ENCODE measurements around the gene THTPA. TPM values are rescaled to one million over a fixed set of nuclear protein-coding genes. Genes with fewer than 3 reads are reported as not detected.
"Not testable (repeated sequence)": the region's sequence is repeated elsewhere in the genome, so short reads cannot be mapped to it uniquely, and the experiment has no call there.

The THTPA gene
- total RNA-seq, 1 donor from 2014 or later, result 11.8 TPM

DNA sequence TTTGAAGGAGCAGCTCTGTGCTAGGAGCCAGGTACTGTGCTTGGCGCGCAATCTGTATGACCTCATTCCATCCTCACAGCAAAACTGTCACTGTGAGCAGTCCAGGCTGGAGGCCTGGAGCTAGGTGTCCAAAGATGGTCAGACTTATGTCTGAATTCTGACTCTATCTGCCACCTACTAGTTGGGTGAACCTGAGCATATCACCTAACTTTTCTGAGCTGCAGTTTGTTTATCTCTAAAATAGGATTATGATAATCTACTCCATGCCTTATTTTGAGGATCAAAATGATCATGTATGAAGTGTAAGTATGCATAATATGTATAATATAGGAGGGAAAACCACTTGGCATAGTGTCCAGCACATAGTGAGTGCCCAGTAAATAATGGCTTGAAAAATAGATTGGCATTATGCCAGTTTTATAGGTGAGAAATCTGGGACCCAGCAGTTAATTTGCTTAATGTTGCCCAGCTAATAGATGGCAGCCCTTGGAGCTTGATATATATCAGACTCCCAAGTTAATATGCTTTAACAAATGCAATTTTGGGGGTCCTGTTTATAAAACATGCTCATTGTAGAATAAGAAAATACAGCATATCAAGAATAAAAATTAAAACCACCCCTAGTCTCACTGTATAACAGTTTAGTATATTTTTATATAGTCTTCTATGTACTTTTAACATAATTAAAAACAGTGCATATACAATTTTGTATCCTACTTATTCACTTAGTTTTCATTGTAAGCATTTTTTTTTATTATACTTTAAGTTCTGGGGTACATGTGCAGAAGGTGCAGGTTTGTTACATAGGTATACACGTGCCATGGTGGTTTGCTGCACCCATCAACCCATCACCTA is 27.1 kb downstream of the THTPA start:
- DNase-seq (ENCODE audit: low spot score), result no peak

GRCh38 chr14:23583761-23584526 is 27.9 kb downstream of the THTPA start:
- DNase-seq (ENCODE audit: low spot score), result not testable (repeated sequence)

DNA sequence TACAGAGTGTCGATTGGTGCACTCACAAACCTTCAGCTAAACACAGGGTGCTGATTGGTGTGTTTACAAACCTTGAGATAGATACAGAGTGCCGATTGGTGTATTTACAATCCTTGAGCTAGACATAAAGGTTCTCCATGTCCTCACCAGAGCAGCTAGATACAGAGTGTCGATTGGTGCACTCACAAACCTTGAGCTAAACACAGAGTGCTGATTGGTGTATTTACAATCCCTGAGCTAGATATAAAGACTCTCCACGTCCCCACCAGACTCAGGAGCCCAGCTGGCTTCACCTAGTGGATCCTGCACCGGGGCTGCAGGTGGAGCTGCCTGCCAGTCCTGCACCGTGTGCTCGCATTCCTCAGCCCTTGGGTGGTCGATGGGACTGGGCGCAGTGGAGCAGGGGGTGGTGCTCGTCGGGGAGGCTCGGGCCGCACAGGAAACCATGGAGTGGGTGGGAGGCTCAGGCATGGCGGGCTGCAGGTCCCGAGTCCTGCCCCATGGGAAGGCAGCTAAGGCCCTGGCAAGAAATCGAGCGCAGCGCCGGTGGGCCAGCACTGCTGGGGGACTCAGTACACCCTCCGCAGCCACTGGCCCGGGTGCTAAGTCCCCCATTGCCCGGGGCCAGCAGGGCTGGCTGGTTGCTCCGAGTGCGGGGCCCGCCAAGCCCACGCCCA is 28.6 kb downstream of the THTPA start:
- DNase-seq (ENCODE audit: low spot score), result not testable (repeated sequence)

DNA sequence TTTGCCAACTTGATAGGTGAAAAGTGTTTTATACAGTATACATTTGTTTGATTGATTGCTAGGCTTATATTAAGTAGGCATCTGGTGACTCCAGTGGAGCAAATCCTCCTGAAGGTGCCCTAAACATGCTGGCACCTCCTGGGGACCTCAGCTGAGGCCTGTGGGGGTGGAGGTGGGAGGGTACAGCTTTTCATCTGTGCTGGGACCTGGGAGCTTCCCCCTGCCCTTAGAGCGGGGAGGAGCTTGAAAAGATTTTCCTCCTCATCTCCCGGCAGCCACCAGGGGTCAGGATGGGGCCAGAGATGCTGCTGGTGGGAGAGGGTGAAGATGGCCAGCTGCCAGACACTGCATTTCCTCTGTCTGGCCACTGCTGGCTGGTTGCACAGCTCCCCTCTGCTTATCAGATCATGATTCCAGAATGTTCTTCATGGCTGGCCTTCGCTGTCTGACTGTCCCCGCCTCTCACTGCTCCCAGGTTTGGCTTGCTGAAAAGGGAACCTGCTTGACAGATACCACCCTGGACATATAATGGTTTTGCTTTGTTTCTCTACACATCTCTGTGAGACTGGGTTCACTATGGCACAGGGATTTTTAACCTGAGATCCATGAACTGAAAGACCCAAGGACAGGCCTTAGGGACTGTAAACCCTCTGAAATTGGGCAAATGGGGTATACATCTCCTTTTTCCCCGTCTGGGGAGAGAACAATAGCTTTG is 33.0 kb downstream of the THTPA start:
- peak; percentile 95 for DNase-seq (ENCODE audit: low spot score)

- no peak for DNase-seq (ENCODE audit: low spot score)
These were observed 33.5 kb downstream of the THTPA start for GRCh38 chr14:23589606-23590005.

- DNase-seq (ENCODE audit: low spot score), result no peak
These were observed 34.1 kb downstream of the THTPA start for GRCh38 chr14:23590198-23590597.

DNA sequence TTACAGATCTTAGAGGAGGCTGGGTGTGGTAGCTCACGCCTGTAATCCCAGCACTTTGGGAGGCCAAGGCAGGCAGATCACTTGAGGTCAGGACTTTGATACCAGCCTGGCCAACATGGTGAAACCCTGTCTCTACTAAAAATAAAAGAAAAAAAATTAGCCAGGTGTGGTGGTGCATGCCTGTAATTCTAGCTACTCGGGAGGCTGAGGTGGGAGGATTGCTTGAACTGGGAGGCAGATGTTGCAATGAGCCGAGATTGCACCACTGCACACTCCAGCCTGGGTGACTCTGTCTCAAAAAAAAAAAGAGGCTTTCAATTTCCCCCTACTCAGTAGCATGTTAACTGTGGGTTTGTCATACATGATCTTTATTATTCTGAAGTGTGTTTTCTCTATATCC is 38.1 kb downstream of the THTPA start:
- not testable (repeated sequence) for DNase-seq (ENCODE audit: low spot score)

DNA sequence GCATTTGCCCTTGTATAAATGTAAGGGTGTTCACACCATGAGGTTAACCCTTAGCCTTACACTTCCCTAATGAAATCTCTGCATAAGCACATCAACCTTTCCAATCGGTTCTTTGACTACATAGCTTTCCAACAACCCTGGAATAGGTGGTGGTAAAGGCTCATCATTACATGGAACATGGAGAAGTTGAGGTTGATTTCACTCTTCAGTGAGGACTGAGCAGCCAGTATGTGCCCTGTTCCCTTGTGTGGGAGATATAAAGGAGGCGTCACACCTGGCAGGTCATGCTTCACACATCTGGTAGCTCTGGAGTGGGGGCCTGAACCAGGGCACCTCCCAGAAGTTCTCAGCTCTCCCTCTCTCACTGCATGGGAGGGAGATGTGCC is 44.2 kb downstream of the THTPA start:
- DNase-seq (ENCODE audit: low spot score), result no peak

GRCh38 chr14:23600806-23601205 is 44.7 kb downstream of the THTPA start:
- DNase-seq (ENCODE audit: low spot score), result no peak

GRCh38 chr14:23601424-23601823 is 45.4 kb downstream of the THTPA start:
- DNase-seq (ENCODE audit: low spot score), result no peak

DNA sequence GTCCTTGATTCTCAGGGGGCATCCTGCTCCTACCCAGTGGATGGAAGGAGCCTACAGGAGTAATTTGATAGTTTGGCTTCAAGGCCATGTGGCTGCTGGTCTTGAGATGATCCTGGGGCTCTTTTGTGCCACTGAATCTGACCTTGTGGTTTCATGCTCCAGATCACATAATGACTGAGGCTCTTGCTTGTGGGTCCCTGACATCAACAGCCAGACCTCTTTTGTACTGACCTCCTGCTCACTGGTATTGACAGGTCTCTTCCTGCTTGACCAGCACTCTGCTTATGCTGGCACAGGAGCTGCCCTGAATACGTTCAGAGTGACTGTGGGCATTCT is 45.7 kb downstream of the THTPA start:
- DNase-seq (ENCODE audit: low spot score), result no peak

GRCh38 chr14:23602181-23603095 is 46.4 kb downstream of the THTPA start:
- no peak for DNase-seq (ENCODE audit: low spot score)

GRCh38 chr14:23603103-23603502 is 47.0 kb downstream of the THTPA start:
- DNase-seq (ENCODE audit: low spot score), result no peak

- no peak for DNase-seq (ENCODE audit: low spot score)
These were observed 48.1 kb downstream of the THTPA start for GRCh38 chr14:23604148-23604547.

DNA sequence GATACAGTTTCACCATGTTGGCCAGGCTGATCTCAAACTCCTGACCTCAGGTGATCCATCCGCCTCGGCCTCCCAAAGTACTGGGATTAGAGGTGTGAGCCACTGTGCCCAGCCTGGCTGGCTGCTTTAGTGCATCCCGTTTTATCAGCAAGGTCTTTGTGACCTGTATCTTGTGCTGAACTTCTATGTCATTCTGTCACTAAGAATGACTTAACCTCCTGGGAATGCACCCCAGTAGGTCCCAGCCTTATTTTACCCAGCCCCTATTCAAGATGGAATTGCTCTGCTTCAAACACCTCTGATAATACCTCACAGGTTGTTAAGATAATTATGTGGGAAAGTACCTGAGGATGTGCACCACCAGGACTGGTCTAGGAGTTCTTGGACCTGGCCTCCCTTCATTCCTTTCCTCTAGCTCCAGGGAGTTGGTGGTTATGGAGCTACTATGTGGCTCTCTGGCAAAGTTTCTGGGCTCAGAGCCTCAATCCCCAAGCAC is 48.7 kb downstream of the THTPA start:
- no peak for DNase-seq (ENCODE audit: low spot score)

DNA sequence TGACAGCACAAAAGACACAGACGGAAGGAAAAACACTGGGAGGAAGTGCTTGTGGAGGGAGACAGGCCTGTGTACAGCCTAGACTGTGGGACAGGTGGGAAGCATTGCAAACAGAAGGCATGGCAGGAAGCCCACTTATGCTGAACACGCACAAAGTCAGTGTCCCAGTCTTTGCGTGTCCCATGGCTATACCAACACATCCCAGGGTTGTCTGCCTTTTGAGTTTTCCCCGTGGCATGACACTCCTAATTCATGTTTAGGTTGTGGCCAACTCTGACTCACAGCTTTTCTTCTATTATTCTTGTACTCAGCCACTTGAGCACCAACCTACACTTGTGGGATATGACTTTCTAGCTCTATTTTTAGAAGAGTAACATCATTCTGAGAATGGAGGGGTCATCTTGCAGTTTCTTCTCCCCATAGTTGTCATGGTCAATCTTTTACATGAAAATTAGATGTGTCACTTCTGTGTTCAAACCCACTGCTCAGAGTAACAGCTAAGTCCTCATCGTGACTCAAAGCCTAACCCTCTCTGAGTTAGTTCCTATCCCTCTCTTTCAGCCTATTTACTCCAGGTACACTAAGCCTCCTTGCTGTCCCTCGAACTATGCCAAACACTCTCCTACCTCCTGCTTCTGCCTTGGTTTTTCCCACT is 50.0 kb downstream of the THTPA start:
- DNase-seq (ENCODE audit: low spot score), result no peak

GRCh38 chr14:23608454-23608853 is 52.4 kb downstream of the THTPA start:
- no peak for DNase-seq (ENCODE audit: low spot score)

DNA sequence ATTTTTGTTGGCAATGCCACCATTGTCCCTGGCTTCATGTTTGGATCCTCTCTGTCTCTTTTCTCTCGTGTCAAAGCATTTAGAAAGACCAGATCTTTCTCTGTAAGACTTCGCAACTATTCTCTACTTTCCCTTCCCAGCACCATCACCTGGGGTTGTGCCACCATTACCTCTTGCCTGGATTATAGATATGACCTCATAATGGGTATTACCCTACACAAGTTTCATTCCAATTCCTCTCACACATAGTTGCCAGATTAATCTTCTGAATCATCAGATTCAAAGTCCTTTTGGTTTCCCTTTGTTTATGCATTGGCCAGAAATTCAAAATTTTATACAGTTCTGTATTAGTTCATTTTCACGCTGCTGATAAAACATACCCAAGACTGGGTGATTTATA is 52.9 kb downstream of the THTPA start:
- no peak for DNase-seq (ENCODE audit: low spot score)

DNA sequence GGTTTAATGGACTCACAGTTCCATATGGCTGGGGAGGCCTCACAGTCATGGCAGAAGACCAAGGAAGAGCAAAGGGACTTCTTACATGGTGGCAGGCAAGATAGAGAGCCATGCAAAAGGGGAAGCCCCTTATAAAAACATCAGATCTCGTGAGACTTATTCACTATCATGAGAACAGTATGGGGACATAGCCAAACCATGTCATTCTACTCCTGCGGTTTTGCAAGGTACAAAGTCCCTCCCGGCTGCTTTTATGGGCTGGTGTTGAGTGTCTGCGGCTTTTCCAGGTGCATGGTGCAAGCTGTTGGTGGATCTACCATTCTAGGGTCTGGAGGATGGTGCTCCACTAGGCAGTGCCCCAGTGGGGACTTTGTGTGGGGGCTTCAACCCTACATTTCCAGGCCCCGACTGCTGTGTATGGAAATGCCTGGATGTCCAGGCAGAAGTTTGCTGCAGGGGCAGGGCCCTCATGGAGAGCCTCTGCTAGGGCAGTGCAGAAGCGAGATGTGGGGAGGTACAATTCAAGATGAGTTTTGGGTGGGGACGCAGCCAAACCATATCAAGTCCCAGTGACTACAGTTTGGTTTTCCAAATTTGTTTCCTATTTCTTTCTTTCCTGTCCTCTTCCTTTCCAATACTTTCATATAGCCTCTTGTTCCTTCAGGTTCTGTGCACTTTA is 53.5 kb downstream of the THTPA start:
- DNase-seq (ENCODE audit: low spot score), result not testable (repeated sequence)
